ENCODE measurements around the gene COX19.

The COX19 gene, protein sequence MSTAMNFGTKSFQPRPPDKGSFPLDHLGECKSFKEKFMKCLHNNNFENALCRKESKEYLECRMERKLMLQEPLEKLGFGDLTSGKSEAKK

GRCh38 chr7:974820-975681, at the start of gene COX19:
COX19 (minus strand) TSS chr7:975549; CDS start chr7:975509, 40 bp downstream.
- DNase-seq (ENCODE audit: low spot score), result peak; percentile 97

DNA sequence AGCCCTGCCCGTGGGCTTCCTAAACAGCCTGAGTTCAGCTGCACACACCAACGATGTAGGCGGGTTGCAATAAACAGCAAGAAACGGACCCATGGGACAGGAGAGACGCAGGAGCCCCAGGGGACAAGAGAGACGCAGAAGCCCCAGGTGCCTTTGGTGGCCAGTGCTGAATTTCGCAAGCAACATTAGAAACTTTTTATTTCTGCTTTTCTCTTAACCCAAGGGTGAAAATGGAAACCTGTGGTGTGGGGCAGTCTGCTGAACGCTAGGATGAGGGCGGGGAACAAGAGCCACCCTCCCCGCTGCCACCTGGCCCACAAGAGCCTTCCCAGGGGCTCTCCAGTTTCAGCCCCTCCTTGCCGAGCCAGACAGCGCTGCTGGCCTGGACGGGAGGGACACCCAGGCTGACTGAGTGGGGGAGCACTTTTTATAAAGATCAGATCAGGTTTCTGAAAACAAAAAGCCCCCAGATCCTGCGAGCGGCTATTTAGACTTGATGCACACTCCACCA, 49.0 kb upstream of the COX19 start:
- DNase-seq (ENCODE audit: low spot score), result no peak

GRCh38 chr7:1022801-1023465, 47.6 kb upstream of the COX19 start:
- DNase-seq (ENCODE audit: low spot score), result no peak

GRCh38 chr7:1022356-1022755, 47.0 kb upstream of the COX19 start:
- DNase-seq (ENCODE audit: low spot score), result no peak

- DNase-seq (ENCODE audit: low spot score), result no peak
Measured at GRCh38 chr7:1021931-1022330, 46.6 kb upstream of the COX19 start.

DNA sequence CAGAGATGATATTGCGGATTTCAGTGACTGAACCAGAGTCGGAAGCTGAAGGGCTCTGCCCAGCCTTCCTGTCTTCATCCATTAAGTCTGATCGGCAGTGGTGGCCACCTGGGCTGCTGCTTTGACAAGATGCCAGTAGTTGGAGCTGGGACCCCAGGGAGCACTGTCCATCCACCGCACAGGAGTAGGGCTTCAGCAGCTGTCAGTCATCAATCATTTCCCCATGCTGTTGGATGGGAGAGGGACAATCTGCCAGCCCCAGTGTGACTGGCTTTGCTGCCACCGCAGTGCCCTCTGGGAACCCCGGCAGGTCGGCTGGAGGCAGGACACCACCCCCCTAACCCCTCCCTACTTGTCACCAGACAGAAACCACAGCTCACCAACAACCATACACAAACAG, 46.0 kb upstream of the COX19 start:
- no peak for DNase-seq (ENCODE audit: low spot score)

DNA sequence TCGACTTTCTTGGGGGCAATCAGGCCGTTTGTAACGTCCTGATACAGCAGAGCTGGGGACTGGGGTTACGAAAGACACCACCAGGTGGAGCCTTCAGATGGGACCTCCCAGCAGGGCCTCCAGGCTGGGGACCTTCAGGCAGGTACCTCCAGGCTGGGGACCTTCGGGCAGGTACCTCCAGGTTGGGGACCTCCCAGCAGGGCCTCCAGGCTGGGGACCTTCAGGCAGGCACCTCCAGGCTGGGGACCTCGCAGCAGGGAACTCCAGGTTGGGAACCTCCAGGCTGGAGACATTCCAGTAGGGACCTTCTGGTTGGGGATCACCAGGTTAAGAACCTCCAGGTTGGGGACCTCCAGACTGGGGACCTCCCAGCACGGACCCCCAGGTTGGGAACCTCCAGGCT, 45.5 kb upstream of the COX19 start:
- no peak for DNase-seq (ENCODE audit: low spot score)

DNA sequence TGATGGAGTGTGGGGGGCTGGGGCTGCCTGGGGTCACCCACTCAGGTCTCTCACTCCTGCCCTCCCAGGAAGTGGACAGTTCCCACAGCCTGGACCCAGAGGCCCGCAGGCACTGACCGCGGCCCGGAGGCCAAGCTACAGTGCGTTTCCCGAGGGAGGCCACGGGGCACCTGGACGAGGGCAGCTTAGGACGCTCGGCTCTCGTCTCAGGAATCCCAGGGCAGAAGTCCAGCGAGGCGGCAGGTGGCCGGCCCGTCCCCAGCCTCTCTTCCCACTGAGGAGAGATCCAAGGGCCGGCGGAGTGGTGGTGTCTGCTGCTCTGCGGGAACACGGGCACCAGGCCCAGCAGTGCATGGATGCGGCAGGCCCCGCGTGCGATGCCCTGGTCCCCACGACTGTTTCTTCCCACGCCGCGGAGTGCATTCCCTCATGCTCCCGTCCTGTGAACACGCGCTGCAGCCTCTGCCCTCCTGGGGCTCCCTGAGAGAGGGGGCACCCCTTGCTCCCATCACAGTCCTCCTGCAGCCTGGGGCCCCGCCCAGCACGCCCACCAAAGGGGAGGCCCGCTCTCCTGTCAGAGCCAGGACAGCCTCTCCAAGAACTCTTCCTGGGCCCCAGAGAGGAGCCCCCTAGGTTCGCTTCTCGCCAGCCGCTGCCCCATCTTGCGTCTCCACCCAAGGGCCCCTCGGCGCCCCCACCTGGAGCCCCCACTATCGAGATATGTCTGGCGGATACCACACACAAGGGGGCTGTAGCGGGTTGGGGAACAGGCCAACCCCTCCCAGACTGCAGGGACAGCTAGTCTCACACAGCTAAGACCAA, 44.7 kb upstream of the COX19 start:
- DNase-seq (ENCODE audit: low spot score), result no peak

DNA sequence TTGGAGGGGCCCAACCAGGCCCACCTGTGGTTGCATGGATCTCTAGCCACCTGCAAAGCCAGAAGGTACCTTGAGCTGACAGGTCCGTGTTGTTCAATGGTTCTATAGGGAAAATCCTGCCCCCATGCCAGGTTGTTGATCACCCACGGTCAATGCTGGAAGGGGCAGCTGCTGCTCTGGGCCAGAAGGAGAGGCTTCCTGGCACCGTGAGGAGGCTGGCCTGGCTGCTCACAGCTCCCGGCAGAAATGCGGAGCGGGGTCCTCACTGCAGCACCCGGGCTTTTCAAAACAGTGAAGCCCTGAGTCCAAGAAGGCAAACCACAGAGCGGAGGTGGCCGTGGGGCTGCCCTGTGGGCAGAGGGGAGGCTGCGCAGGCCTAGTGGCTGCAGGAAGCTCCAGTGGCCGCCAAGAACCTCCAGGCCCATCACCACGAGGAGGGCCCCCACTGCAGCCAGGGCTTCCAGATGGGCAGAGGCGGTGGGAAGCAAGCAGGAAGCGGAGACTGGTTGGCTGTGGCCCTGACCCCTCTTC, 44.0 kb upstream of the COX19 start:
- DNase-seq (ENCODE audit: low spot score), result no peak

DNA sequence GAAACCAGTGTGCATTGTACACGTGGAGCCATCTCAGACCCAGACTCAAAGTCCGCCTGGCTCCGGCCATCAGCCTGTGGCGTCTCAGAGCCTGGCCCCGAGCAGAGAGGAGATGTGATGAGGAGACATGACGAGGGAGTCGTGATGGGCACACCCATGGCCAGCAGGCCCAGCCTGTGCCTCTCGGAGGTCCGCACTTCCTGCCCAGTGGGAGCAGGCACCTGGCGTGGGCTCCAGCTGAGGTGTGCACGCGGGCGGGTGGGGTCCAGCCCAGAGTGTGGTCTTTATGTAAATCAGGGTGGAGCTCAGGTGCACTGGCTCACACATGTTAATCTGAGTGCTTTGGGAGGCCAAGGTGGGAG, 43.0 kb upstream of the COX19 start:
- no peak for DNase-seq (ENCODE audit: low spot score)

- DNase-seq (ENCODE audit: low spot score), result no peak
Measured at GRCh38 chr7:1017586-1018333, 42.4 kb upstream of the COX19 start.

DNA sequence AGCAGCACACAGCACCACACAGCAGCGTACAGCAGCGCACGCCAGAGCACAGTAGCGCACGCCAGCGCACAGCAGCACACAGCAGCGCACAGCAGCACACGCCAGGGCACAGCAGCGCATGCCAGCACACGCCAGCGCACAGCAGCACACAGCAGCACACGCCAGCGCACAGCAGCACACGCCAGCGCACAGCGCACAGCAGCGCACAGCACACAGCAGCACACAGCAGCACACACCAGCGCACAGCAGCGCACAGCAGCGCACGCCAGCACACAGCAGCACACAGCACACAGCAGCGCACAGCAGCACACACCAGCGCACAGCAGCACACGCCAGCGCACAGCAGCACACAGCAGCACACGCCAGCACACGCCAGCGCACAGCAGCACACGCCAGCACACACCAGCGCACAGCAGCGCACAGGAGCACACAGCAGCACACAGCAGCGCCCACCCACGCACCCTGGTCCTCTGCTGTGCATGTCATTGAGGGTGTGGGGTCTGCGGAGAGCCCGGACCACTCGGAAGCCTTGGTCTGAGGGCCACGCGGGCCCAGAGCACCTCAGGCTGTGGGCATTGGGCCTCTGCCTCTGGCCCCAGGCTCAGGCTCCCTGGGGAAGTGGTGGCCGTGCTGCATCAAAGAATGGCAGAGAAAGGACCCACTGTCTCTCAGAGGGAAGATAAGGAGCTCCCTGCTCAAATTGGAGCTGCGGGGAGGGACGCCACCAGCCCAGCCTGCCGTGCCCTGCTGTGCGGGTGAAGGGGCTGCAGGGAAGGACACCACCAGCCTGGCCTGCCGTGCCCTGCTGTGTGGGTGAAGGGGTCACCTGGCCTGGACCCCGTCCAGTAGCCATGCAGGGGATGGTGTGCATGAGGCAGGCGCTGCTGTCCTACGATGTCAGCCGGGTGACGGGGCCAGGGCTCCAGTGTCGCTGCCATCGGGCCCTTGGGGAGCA, 41.5 kb upstream of the COX19 start:
- DNase-seq (ENCODE audit: low spot score), result no peak

DNA sequence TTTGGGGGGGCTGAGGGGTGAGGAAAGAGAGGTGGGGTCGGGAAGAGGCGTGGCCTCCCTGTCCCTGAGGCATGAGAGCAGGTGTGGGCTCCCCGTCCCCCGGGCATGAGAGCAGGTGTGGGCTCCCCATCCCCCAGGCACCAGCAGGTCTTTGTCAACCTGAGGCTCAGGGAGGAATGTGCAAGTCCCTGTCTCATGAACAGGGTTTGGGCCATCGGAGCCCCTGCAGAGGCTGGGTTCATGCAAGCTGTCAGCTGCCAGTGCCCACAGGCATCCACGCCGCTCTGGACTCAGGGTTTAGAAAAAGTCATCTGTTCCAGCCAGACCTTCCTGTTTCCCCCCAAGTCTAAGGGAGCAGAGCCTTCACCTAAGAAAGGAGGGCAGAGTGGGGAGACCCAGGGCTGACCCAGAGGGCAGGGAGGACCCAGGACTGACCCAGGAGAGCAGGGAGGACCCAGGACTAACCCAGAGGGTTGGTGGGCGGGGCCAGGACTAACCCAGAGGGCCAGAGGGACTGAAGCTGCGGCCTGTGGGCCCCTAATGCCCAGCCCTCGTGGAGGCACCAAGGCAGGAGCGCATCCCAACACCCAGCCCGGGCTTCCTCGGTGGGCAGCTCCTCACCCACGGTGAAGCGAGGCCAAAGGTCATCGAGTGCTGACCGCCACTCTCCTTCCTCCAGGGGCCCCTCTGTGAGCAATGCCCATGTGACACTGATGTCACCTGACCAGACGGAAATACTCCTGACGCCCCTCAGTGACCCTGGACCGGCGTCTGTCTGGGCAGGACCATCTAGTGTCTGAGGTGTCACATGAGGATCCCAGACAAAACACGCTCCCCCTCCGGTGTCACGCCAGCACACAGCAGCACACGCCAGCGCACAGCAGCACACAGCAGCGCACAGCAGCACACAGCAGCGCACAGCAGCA, 40.1 kb upstream of the COX19 start:
- no peak for DNase-seq (ENCODE audit: low spot score)

DNA sequence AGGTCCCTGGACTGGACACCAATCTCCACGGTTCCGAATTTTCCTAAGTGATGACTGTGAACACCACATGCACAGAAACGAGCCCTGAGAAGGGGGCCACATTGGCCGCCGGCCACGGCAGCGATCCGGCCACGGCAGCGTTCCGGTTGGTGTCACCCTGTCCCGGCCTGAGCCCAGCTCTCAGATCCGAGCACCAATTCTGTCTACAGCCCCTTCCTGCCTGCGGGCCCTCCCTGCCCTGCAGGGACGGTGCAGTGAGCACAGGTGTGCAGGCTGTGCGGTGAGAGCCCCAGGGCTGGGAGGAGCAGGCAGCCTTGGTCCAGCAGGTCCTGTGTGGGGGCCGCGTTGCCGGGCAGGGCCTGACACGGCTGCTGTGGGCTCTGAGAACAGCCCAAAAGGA, 39.3 kb upstream of the COX19 start:
- no peak for DNase-seq (ENCODE audit: low spot score)

DNA sequence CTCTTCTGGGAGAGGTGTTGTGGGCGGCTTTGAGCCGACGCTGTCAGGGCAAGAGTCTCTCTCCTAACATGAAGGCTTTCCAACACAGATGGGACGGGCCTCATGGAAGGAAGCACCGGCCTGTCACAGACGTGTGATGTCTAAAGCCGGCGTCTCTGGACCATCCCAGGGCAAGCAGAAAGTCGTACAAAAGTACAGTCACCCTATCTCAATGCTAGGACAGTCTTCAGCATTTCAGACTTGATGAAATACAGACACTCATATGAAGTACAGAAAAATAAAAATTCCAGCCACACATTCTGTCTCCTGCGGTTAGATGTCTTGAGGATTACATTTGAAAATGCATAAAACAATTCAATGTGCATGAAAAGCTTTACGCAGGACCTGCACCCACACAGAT, 38.2 kb upstream of the COX19 start:
- no peak for DNase-seq (ENCODE audit: low spot score)

DNA sequence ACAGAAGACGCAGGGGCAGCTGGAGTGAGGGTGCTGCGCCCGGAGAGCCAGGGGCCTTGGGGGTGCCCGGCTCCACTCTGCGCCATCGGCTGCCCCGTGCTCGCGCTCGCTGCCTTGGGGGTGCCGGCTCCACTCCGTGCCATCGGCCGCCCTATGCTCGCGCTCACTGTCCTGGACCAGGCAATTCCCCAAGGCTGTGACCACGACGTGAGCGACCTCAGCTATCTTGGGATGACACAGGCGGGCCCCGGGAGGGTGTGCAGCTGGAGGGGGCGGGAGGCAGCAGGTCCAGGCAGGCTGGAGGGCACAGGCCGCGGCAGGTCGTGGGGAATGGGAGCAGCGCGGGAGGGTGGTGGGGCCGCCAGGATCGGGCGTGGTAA, 37.4 kb upstream of the COX19 start:
- no peak for DNase-seq (ENCODE audit: low spot score)

- DNase-seq (ENCODE audit: low spot score), result no peak
Measured at GRCh38 chr7:1012004-1012715, 36.8 kb upstream of the COX19 start.

- DNase-seq (ENCODE audit: low spot score), result no peak
Measured at GRCh38 chr7:1011297-1012003, 36.1 kb upstream of the COX19 start.
